ENCODE results near the gene SIGLEC9. TPM values are rescaled to one million over a fixed set of nuclear protein-coding genes. Genes with fewer than 3 reads are reported as not detected.

The SIGLEC9 gene
- total and polyA plus RNA-seq, 2 donors (not counting 1 experiment from before 2014, with no cell fraction given), result 0.72 TPM; not detected in 1

DNA sequence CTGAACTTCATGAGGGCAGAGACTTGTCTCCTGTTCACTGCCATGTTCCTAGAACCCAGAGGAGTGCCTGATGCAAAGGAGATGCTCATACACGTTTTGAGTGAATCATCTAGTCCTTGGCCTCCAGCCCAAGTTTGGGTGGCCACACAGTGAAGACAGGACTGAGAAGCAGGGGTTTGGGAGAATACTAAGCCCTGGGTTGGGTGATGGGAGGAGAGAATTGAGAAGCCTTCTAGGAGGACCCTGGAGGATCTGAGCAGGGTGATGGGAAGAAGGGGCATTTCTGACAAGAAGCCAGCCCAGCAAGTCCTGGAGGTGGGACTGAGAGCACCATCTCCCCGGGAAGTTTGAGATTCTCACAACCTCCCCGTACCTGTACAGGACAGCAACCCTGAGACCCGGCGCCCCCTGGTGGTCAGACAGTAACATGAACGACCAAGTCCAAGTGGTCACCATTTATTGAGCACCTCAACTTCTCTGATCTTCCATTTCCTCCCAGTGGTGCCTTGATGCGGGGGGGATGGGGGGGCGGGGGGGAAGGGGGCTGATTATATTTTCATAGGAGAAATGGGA, 27.5 kb upstream of the SIGLEC9 start:
- Mint-ChIP-seq H3K4me1 (peaks cover 8% of the 10 kb centered on the region), H3K27ac (no peak overlapping the region), H3K27me3 (no peaks in the 10 kb centered on the region), H3K9me3 (ENCODE audit: insufficient read depth) (no peaks in the 10 kb centered on the region), H3K4me3 (no peak overlapping the region)
- H3K4me2 ChIP-seq (replicated peaks; ENCODE audit: low read depth, low read length, poor library complexity, severe bottlenecking), result no peak overlapping the region
- peak; percentile 68 for DNase-seq
- ChIA-PET POLR2A (no interaction called here), CTCF (interaction anchor here (1.4 kb wide), 1 partner anchor 21 kb away, joined by 3 read pairs; no protein-coding TSS in a partner anchor)
- H3K9me3 ChIP-seq (ENCODE audit: control extremely low read depth in 1 of 3, control insufficient read depth in 2 of 3, insufficient read depth in 1 of 3, low read length in 2 of 3), result no peaks in the 10 kb centered on the region
- H3K4me1 ChIP-seq (ENCODE audit: control insufficient read depth in 2 of 2, insufficient read depth in 2 of 2, low read length in 2 of 2), result no peaks in the 10 kb centered on the region
- no peak overlapping the region for H3K4me3 ChIP-seq (ENCODE audit: control extremely low read depth in 1 of 5, extremely low read depth in 1 of 5, insufficient read depth in 1 of 5, low read depth in 2 of 5, low read length in 4 of 5)
- H3K79me2 ChIP-seq (ENCODE audit: control insufficient read depth, insufficient read depth, low read length), result peaks cover 7% of the 10 kb centered on the region
- H3K27ac ChIP-seq (ENCODE audit: low read length in 2 of 2), result no peak overlapping the region
- intact Hi-C loops (cut with micrococcal nuclease), result no loop called here
- TF ChIP-seq EZH2 (IDR thresholded peaks at IDR 0.05; ENCODE audit: borderline replicate concordance, insufficient read depth, low read depth, low read length, poor library complexity, severe bottlenecking) (no peak), CTCF (IDR thresholded peaks at IDR 0.05) (peak; percentile 46)
- H3K27me3 ChIP-seq (replicated peaks in 1 of 4; ENCODE audit: control extremely low read depth in 1 of 4, control insufficient read depth in 3 of 4, insufficient read depth in 4 of 4, low read length in 3 of 4), result no peaks in the 10 kb centered on the region
- H3K9ac ChIP-seq (ENCODE audit: low read length), result no peak overlapping the region
- peaks cover 6 to 14% of the 10 kb centered on the region in 2 experiments for H3K36me3 ChIP-seq (replicated peaks in 1 of 2; ENCODE audit: control extremely low read depth in 1 of 2, control insufficient read depth in 1 of 2, extremely low read depth in 1 of 2, insufficient read depth in 2 of 2, low read length in 1 of 2)
- peak; percentile 47 for ATAC-seq (ENCODE audit: low read depth)
- H2AFZ ChIP-seq (ENCODE audit: insufficient read depth, low read depth, low read length, poor library complexity, severe bottlenecking), result no peak overlapping the region
- H4K20me1 ChIP-seq (ENCODE audit: control insufficient read depth, insufficient read depth, low read length, poor library complexity, severe bottlenecking), result peaks cover 25% of the 10 kb centered on the region
- 17% methylated on average over 2 of the region's 8 CpGs for WGBS (ENCODE audit: insufficient coverage)

- Mint-ChIP-seq H3K9me3 (ENCODE audit: insufficient read depth) (no peaks in the 10 kb centered on the region), H3K4me1 (peaks cover 8% of the 10 kb centered on the region), H3K27me3 (no peaks in the 10 kb centered on the region), H3K4me3 (no peak overlapping the region), H3K27ac (no peak overlapping the region)
- ChIA-PET CTCF (no interaction called here), POLR2A (no interaction called here)
- no peaks in the 10 kb centered on the region for H3K9me3 ChIP-seq (ENCODE audit: control extremely low read depth in 1 of 3, control insufficient read depth in 2 of 3, insufficient read depth in 1 of 3, low read length in 2 of 3)
- ATAC-seq (ENCODE audit: low read depth), result no peak
- H3K4me1 ChIP-seq (ENCODE audit: control insufficient read depth in 2 of 2, insufficient read depth in 2 of 2, low read length in 2 of 2), result no peaks in the 10 kb centered on the region
- no peak overlapping the region for H3K4me2 ChIP-seq (replicated peaks; ENCODE audit: low read depth, low read length, poor library complexity, severe bottlenecking)
- TF ChIP-seq EZH2 (IDR thresholded peaks at IDR 0.05; ENCODE audit: borderline replicate concordance, insufficient read depth, low read depth, low read length, poor library complexity, severe bottlenecking), result no peak
- TF ChIP-seq CTCF (IDR thresholded peaks at IDR 0.05), result no peak
- H2AFZ ChIP-seq (ENCODE audit: insufficient read depth, low read depth, low read length, poor library complexity, severe bottlenecking), result no peak overlapping the region
- H3K79me2 ChIP-seq (ENCODE audit: control insufficient read depth, insufficient read depth, low read length), result peaks cover 13% of the 10 kb centered on the region
- no peak overlapping the region for H3K4me3 ChIP-seq (ENCODE audit: control extremely low read depth in 1 of 5, extremely low read depth in 1 of 5, insufficient read depth in 1 of 5, low read depth in 2 of 5, low read length in 4 of 5)
- no peaks in the 10 kb centered on the region for H3K27me3 ChIP-seq (replicated peaks in 1 of 4; ENCODE audit: control extremely low read depth in 1 of 4, control insufficient read depth in 3 of 4, insufficient read depth in 4 of 4, low read length in 3 of 4)
- H4K20me1 ChIP-seq (ENCODE audit: control insufficient read depth, insufficient read depth, low read length, poor library complexity, severe bottlenecking), result peaks cover 30% of the 10 kb centered on the region
- no peak for DNase-seq
- intact Hi-C loops (cut with micrococcal nuclease), result no loop called here
- H3K36me3 ChIP-seq (replicated peaks in 1 of 2; ENCODE audit: control extremely low read depth in 1 of 2, control insufficient read depth in 1 of 2, extremely low read depth in 1 of 2, insufficient read depth in 2 of 2, low read length in 1 of 2), result peaks cover 8 to 19% of the 10 kb centered on the region in 2 experiments
- no peak overlapping the region for H3K27ac ChIP-seq (ENCODE audit: low read length in 2 of 2)
- H3K9ac ChIP-seq (ENCODE audit: low read length), result no peak overlapping the region
- 93% methylated on average over 20 of the region's 20 CpGs for WGBS (ENCODE audit: insufficient coverage)
These were observed 26.9 kb upstream of the SIGLEC9 start for GRCh38 chr19:51097796-51098195.
